PFSK-1 (cell line): Measurements from ENCODE around the gene PDZD2.

Source experiments
- FOXP2 ChIP-seq: optimal IDR thresholded peaks from 2 replicates; pipeline ENCODE3; 2011; ENCODE audit warnings: borderline replicate concordance, control low read depth, inconsistent platforms; ENCODE audit not compliant: insufficient read depth; ENCODE audit errors: extremely low read length, extremely low read depth
- POLR2AphosphoS5 ChIP-seq: IDR thresholded peaks from 2 replicates; pipeline ENCODE4 v1.6.1; 2012; ENCODE audit warnings: low read depth, mild to moderate bottlenecking, control low read depth, low read length, moderate library complexity
- REST ChIP-seq, 2 experiments: IDR thresholded peaks; 2 replicates each; pipeline versions ENCODE4 v1.6.1 to v1.8.0; 2011 to 2012; ENCODE audit warnings: low read depth in 2 of 2, low read length in 2 of 2, control low read depth in 1 of 2, inconsistent platforms in 1 of 2, mild to moderate bottlenecking in 1 of 2, moderate library complexity in 1 of 2; ENCODE audit not compliant: insufficient read depth in 1 of 2
- SIN3A ChIP-seq: IDR thresholded peaks from 2 replicates; pipeline ENCODE4 v1.6.1; 2012; ENCODE audit warnings: mild to moderate bottlenecking, low read length, moderate library complexity, borderline replicate concordance; ENCODE audit not compliant: insufficient read depth
- TAF1 ChIP-seq: IDR thresholded peaks from 2 replicates; pipeline ENCODE4 v1.6.1; 2012; ENCODE audit warnings: low read length, control low read depth, borderline replicate concordance; ENCODE audit not compliant: insufficient read depth

The PDZD2 gene

GRCh38 chr5:32156635-32157034 is 517.7 kb downstream of the PDZD2 start:
- TF ChIP-seq POLR2AphosphoS5 (no peak), REST (IDR thresholded peaks at IDR 0.05; ENCODE audit: insufficient read depth in 1 of 2, low read depth in 2 of 2, low read length in 2 of 2) (no peak), TAF1 (no peak)

DNA sequence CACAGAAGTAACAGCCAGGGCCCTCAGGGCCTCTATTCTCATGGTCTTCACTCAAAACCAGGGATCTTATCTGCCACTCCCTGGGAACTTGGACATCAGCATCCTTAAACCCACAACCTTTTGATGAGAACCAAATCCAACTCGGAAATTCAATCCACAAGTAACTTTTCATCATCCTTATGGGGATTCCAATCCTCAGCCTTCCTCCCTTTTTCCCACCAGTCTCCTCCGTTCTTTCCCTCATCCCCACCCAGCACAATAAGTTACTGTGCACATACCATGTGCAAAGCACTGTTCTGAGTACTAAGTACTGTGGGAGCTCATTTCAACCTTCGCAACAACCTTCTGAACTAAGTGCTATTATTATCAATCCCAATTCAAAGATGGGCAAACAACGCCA is 518.1 kb downstream of the PDZD2 start:
- TF ChIP-seq TAF1, result no peak
- no peak for TF ChIP-seq FOXP2

DNA sequence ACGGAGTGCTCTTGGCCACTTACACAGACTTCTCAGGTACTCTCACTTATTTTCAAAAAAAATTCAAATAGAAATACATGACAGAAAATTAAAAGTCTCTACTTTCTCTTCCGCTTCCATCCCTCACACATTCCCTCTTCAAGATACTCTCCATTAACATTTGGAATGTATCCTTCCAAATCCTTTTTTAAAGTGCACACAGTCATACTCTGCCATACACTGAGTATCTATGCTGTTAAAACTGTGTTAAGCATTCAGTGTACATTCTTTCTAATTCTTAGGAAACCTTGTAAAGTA is 519.7 kb downstream of the PDZD2 start:
- no peak for TF ChIP-seq FOXP2
- TF ChIP-seq POLR2AphosphoS5, result no peak
- TF ChIP-seq TAF1, result no peak
- TF ChIP-seq SIN3A, result no peak
- TF ChIP-seq REST (IDR thresholded peaks at IDR 0.05; ENCODE audit: insufficient read depth in 1 of 2, low read depth in 2 of 2, low read length in 2 of 2), result no peak

- TF ChIP-seq SIN3A, result no peak
- TF ChIP-seq TAF1, result no peak
- no peak for TF ChIP-seq POLR2AphosphoS5
- TF ChIP-seq FOXP2, result no peak
- TF ChIP-seq REST (IDR thresholded peaks at IDR 0.05; ENCODE audit: insufficient read depth in 1 of 2, low read depth in 2 of 2, low read length in 2 of 2), result no peak
Observed at GRCh38 chr5:32159328-32160072, 520.6 kb downstream of the PDZD2 start.

GRCh38 chr5:32160228-32160627 is 521.3 kb downstream of the PDZD2 start:
- TF ChIP-seq SIN3A (no peak), POLR2AphosphoS5 (no peak), FOXP2 (no peak), TAF1 (no peak), REST (IDR thresholded peaks at IDR 0.05; ENCODE audit: insufficient read depth in 1 of 2, low read depth in 2 of 2, low read length in 2 of 2) (no peak)
